Stimulated activated CD8-positive, alpha-beta memory T cell treated with anti-CD3 and anti-CD28 coated beads, Interleukin-15, amount 100 ng/mL, for 48 hours (primary cell): ENCODE measurements around the gene SPOCD1.
"Not testable (repeated sequence)": the region's sequence is repeated elsewhere in the genome, so short reads cannot be mapped to it uniquely, and the experiment has no call there.

Source experiments
- DNase-seq, 2 donors: peaks; one replicate each; pipeline ENCODE4 v3.0.0-alpha.2; 2020; ENCODE audit warnings: low read depth in 2 of 2

The SPOCD1 gene

DNA sequence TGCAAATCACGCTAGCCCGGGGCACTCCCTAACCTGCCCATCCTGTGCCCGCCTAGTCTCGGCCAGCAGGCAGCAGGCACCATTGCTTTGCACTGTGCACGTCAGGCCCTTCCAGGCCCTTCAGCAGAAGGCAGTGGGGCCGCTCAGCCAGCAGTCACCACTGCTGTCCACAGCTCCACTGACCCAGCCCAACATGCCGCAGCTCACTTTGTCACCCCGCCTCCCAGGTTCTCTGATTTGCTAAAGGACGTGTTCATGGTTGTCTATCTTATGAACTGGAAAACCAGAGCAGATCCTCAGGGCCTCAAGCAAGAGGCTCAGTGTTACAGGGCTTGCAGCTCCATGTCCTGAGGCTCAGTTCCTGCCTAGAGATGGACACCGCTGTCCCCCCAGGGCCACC lies 14.2 kb upstream of the SPOCD1 start:
- no peak for DNase-seq

DNA sequence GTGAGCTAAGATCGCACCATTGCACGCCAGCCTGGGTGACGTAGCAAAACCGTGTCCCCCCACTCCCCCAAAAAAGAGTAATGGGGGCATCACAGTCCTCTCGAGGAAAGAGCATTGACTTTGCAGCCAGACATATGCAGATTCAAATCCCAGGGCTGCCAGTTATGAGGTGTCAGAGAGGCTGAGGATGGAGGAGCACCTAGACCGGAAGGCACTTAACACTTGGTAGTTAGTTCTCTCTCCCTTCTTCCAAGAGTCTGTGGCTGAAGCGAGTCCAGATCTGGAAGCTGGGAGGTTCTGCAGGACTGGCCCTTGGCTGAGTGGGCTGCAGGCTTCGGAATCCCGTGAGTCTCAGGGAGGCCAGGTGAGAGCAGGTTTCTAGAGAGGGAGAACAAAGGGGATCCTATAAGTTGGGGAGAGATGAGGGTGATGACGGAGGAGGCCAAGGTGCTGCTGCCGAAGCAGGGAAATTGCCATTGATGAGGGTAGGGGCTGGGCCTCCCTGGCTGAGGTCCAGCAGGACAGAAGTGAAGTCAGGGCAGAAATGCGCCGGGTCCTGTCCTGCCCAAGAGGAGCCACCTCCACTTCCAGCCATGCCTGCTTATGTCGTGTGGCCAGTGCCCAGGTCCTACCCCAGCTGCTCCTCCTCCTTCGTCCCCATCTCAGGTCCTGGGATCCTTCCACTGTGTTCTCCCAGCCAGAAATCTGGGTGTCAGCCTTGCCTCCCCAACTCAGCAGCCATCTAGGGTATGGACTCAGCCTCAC lies 13.3 kb upstream of the SPOCD1 start:
- DNase-seq = no peak

DNA sequence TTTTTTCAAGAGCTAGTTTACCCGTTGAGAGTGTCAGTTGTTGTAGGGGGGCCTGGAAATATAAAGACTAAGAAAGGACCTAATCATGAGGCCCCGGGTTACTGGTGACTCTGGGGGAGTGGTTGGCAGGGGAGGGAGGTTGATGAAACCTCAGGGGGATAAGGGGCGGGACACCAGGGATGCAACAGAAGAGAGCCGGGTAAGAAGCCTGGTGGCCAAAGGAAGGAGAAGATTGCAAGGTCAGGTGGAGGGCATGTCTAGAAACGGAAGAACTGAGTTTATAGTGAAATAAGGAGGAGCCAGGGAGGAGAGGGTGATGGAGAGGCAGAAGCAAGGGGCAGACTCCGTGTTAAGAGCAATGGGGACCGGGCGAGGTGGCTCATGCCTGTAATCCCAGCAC lies 12.5 kb upstream of the SPOCD1 start:
- no peak for DNase-seq

DNA sequence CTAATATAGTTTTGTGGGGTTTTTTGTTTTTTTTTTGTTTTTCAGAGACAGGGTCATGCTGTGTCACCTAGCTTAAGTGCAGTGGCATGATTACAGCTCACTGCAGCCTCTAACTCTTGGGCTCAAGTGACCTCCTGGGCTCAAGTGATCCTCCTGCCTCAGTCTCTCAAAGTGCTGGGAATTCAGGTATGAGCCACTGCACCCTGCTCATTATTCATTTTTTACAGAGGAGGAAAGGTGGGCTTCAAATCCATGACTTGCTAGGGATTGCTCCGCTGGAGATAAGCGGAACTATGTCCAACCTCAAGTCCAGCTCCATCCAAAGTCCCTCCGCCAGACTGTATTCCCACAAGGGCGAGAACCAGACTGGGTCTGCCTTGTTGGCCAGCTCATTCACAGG lies 8.0 kb upstream of the SPOCD1 start:
- DNase-seq = no peak

DNA sequence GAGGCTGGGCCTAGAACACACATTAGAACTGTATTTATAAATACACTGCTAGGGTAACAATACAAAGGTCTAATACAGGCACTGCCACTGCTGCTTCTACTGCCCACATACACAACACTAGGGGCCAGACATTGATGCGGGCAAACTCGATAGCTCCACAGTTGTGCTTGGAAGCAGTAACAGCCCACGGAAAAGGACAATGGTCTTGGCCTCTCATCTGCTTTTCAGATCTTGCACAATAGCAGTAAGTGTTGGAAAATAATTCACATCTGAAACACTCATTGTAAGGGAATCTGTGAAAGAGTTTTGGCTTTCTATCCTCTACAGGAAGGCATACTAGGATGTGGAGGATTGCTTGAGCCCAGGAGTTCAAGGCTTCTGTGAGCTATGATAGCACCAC lies 6.9 kb upstream of the SPOCD1 start:
- no peak for DNase-seq

DNA sequence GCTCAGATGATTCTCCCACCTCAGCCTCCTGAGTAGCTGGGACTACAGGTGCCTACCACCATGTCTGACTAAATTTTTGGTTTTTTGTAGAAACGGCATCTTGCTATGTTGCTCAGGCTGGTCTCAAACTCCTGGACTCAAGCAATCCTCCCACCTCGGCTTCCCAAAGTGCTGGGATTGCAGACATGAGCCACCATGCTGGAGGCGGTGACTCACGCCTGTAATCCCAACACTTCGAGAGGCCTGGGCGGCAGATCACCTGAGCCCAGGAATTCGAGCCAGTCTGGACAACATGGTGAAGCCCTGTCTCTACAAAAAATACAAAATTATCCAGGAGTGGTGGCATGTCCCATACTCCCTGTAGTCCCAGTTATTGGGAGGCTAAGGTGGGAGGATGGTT lies 4.4 kb upstream of the SPOCD1 start:
- not testable (repeated sequence) for DNase-seq

DNA sequence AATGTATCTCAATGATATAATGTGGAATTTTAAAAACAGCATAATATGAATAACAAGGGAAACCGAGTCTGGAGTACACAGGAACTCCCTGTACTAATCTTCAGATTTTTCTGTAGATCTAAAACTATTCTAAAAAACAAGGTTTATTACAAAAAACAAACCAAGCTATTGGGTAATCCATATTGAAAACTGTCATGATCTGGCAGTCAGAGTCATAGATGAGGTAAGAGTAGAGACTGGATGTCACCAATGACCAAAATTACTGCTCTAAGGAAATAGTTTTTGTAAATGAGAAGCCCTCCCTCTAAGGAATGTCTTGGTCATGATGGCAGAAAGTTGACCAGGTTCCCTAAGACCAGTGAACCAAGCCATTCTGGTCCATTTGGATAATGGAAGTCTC lies 2.4 kb upstream of the SPOCD1 start:
- DNase-seq = no peak

DNA sequence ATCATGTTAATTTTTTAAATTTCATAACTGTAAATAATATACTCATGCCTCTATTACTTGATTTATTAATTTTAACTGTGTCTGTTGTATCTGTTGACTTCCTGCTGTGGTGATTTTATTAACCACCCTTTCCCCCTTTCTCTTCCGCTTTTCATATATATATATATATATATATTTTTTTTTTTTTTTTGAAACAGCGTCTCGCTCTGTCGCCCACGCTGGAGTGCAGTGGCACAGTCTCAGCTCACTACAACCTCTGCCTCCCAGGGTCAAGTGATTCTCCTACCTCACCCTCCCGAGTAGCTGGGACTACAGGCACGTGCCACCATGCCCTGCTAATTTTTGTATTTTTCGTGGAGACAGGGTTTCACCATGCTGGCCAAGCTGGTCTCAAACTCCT lies 1.1 kb upstream of the SPOCD1 start:
- DNase-seq = not testable (repeated sequence)

DNA sequence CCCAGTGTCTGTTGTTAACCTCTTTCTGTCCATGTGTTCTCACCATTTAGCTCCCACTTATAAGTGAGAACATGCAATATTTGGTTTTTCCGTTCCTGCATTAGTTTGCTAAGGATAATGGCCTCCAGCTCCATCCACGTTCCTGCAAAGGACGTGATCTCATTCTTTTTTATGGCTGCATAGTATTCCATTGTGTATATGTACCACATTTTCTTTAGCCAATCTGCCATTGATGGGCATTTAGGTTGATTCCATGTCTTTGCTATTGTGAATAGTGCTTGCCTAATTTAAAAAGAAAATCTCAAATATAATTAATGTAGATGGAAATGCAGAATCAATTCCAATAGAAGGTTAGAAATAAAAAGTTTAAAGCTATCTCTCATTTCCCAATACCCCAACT lies 679 bp upstream of the SPOCD1 start:
- DNase-seq = not testable (repeated sequence)

DNA sequence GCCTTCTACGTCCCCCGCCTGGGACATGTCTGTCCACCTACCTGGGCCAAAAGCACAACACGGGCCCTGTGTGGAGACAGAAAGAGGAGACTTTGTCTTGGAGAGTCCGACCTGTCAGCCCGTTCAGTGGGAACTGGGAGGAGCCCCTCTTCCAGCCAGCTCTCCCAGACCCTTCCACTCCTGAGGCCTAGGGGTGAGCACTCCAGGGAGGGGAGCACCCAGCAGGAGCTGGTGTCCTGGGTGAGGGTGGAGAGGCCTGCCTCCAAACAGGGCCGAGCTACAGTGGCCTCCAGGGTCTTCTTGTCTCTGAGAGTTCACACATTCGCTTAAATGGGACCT lies 546 bp downstream of the SPOCD1 start:
- no peak for DNase-seq

DNA sequence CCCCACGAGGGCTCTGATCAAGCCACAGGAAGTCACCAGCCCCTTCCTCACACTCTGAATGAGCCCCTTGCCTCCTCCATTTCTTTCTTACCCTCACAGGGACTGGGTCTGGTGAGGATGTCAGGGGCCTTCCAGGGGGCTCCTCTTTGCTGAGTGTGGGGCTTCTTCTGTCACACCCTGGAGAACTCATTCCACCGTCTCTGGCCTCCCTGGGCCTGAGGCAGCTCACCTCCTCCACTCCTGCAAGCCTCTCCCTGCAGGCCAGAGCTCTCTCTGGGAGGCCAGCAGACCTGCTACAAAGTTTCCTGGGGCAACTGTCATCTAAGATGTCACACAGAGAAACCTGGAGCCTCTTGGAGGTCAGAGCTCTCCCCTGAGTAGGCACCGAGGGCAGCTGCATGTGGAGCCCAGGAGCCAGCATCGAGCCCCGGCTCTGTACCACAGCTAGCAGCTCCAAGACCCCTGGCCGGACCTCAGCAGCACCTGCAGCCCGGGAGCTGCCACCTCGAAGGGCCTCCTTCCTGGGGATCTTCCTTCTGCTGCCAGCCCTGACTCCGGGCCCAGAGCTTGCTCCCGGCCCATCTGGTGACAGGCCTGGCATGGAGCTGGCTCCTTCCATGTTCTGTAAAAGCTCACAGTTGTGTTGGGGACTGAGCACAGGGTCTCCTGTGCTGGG lies 1.1 kb downstream of the SPOCD1 start:
- no peak for DNase-seq

DNA sequence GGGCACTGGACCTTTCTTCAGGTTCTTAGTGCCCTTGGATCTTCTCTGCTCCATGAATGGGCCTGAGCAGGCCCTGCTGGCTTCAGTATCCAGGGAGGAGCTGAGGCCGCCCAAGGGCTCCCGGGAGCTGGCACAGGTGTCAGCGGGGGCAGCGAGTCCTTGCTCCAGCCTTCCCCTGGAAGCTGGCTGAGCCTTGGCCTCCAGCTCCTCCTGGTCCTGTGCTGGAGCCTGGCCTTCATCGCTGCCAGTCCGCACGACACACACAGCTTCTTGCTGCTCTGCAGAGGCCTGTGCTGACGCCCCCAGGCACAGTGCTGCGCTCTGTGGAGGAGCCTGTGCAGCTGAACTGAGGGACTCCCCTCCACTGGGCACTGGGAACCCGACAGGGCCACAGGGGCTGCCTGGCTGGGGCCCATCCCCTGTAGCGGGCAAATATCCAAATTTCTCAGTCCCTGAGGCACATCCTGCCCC lies 1.7 kb downstream of the SPOCD1 start:
- DNase-seq = no peak

DNA sequence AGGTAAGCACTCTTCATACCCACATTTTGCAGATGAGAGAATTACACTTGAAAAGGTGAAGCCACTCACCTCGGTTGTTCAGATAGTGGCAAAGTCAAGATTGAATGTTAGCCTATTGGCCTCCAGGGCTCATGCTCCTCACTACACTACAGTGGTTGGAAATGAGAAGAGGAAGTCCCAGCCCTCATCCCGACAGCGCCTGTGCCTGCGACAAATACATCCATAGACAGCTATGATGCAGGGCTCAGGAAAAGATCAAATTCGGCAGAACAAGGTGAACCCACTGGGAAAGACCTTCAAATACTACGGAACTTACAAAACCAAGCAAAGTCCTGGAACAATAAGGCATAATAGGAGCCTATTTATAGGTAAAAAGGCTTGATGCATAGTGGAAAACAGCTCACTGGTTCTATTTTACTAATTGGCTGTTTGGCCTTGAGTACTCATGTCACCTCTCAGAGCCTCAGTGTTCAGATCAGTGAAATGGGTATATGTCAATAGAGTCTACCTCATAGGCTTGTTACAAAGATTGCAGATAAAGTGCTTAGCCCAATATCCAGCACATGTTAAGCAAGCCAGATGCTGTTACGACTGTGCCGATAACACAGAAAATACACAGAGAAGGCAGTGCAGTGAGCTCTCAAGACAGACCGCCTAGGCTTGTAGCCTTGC lies 3.5 kb downstream of the SPOCD1 start:
- no peak for DNase-seq

DNA sequence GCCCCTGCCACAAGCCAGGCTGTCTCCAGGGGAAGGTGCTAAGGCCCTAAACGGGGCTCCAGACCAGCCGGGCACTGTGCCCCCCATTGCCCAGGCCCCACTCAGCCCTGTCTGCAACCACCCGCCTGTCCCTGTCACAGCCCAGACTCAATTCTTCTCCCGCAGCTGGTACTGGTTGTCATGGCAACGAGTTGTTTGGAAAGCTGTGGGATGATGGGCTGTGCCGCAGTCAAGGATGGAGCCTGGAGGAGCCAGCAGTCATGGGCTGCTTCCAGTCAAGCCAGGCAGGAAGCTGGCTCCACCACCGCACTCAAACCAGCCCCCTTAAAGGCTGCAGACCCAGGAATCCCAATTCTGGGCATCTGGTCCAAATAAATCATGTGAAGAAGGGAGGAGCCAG lies 4.2 kb downstream of the SPOCD1 start:
- DNase-seq = no peak

DNA sequence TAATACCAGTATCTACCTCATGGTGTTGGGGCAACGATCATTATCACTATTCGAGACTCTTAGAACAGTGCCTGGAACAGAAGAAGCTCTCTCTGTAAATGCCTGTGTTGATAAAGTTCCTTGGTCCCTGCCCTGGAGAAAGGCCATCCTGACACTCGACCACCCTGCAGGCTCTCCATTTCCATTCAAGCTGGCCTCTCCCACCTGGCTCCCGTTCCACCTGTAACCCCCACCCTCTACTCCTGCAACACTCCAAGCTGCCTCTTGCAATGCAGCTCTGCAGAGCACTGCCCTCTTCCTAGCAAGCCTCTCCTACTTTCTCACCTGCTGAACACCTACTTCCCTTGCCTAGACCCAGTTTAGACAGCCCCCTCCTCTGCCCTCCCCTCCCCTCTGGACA lies 6.1 kb downstream of the SPOCD1 start:
- no peak for DNase-seq

DNA sequence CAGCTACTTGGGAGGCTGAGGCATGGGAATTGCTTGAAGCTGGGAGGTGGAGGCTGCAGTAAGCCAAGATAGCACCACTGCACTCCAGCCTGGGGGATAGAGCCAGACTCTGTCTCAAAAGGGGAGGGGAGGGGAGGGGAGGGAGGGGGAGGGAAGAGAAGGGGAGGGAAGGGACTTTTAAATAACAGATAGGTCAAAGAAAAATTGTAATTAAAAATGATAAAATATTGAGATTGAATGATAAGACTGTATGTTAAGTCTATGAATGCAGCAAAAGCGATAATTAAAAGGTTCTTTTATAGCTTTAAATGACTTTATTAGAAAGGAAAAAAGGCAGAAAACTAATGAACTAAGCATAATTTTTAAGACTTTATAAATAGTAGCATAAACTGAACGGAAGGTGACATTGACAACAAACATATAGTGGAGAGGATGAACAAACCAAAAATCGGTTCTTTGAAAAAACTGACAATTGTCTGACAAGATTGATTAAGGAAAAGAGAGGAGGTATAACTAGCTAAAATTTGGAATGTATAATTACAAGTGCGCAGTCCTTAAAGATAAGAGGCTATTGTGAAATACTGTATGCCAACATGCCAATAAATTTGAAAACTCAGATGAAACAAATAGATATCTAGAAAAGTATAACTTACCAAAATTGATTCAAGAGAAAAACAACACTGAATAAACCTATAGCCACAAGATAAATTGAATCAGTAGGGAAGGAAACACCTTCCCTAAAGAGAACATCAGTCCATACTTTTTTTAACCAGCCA lies 8.4 kb downstream of the SPOCD1 start:
- no peak for DNase-seq

DNA sequence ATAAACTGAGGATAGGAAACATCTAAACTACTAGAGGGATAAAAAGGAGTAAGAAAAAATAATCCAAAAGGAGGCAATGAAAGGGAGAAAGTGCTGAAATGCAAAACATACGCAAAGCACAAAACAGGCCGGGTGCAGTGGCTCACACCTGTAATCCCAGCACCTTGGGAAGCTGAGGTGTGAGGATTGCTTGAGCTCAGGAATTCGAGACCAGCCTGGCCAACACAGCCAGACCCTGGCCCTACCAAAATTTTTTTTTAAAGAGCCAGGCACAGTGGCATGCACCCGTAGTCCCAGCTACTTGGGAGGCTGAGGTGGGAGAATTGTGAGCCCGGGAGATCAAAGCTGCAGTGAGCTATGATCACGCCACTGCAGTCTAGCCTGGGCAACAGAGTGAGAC lies 10.5 kb downstream of the SPOCD1 start:
- DNase-seq = no peak

DNA sequence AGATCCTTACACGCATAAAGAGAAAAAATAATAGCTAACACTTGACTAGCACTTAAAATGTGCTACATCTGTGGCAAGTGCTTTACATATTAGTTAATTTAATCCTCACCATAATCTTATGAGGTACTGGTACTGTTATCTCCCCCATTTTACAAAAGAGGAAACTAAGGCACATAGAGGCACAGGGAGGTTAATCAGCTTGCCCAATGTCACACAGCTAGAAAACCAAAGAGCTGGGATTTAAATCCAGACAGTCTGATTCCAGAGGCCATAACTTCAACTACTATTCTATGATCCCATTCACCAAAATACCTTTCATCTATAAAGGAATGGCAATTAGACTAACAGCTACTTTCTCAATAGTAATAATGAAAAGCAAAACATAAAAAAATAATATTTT lies 11.7 kb downstream of the SPOCD1 start:
- no peak for DNase-seq

DNA sequence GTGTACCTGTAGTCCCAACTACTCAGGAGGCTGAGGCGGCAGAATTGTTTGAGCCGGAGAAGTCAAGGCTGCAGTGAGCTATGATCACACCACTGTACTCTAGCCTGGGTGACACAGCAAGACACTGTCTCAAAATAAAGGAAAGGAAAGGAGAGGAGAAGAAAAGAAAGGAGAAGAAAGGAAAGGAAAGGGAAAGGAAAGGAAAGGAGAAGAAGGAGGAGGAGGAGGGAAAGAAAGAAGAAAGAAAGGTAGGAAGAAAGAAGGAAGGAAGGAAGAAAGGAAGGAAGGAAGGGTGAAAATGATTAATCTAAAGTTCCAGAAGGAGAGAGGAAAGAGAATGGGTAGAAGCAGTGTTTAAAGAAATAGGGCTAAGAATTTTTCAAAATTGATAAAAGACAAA lies 12.2 kb downstream of the SPOCD1 start:
- no peak for DNase-seq

DNA sequence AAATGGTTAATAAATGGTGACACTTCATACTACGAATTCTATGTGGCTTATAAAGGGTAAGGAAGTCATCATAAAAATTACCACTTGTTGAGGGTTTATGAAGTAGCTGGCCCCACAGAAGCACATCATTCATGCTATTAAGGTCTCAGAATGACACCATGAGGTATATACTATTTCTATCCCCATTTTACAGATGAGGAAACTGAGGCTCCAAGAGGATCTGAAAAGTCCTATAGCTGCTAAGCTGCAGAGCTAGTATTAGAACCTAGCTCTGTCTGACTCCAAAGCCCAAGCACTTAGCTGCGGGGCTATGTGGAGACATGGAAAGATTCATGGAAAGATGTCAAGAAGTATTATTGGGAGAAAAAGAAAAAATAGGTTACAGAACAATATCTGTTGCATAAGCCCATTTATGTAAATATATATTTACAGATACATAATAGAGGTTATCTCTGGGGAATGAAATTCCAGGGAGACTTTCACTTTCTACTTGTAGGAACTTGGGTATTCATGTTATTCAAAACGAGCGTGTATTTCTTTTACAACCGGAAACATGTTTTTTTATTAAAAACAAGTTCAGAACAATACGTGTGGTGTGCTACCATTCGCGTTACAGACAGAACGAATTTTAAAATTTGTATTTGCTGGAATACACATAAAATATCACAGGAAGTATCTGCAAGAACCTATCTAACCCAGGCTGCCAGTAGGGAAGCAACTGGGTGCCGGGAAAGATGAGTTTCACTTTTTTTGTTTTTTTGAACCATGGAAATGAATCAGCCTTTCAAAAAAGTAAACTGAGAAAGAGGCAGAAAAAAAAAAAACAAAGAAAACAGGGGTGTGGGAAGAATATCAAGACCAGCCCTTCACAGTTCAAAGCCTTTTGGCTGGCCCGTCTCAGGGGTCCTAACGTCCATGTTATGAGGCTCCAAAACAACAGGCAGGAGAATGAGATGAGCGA lies 13.4 kb downstream of the SPOCD1 start:
- no peak for DNase-seq

DNA sequence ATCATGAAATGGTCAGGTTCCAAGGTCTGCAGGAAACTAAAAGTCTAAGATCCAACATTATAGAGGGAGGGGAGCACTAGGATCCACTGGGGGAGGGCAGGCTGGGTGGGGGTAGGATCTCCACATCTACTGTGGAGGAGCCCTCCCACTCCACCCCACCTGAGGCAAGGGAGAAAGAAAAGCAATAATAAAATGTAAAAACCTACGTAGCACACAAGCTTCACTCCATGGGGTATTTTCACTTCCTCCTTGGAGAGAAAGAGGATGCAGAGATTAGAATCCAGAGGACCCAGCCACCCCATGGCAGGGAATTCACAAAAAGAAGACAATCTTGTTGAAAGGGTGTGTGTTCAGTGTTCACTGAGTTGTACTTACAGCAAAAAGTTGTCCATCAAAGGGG lies 14.4 kb downstream of the SPOCD1 start:
- DNase-seq = no peak
